Measurements from ENCODE around the gene GLIS1. TPM values are rescaled to one million over a fixed set of nuclear protein-coding genes. Genes with fewer than 3 reads are reported as not detected.

Gene GLIS1
- total and polyA plus RNA-seq, 2 of the 8 experiments (the other 6 are each of a cell fraction or from before 2014, with no cell fraction given), result 0.15 to 0.22 TPM

- Histone ChIP-seq H4K5ac (ENCODE audit: insufficient read length, low read depth, low read length) (no peak overlapping the region), H3K23ac (ENCODE audit: insufficient read length) (no peak overlapping the region), H3K79me2 (ENCODE audit: control insufficient read depth in 1 of 2, insufficient read depth in 2 of 2, low read length in 2 of 2) (no peaks in the 10 kb centered on the region), H3K14ac (ENCODE audit: insufficient read length) (no peak overlapping the region), H2BK15ac (ENCODE audit: low read length) (no peak overlapping the region), H3K23me2 (ENCODE audit: low read depth, low read length) (no peaks in the 10 kb centered on the region), H3K4me3 (ENCODE audit: extremely low read depth in 1 of 4, insufficient read depth in 2 of 4, low read depth in 3 of 4, low read length in 4 of 4) (no peak overlapping the region), H3K56ac (replicated peaks; ENCODE audit: insufficient read length, low read depth, low read length) (no peak overlapping the region), H2BK120ac (replicated peaks; ENCODE audit: low read depth, low read length) (no peak overlapping the region), H2BK5ac (ENCODE audit: low read depth, low read length) (no peak overlapping the region), H4K20me1 (replicated peaks in 1 of 2; ENCODE audit: control insufficient read depth in 1 of 2, insufficient read depth in 2 of 2, low read length in 2 of 2) (no peaks in the 10 kb centered on the region), H3K4me2 (ENCODE audit: insufficient read depth in 1 of 2, low read depth in 2 of 2, low read length in 2 of 2) (no peak overlapping the region), H3K79me1 (ENCODE audit: low read depth, low read length) (no peaks in the 10 kb centered on the region), H2BK20ac (ENCODE audit: low read length) (0 out of 2 replicates have a peak overlapping the region, but pooled peaks have one; percentile 61), H3K27me3 (replicated peaks in 1 of 4; ENCODE audit: control insufficient read depth in 3 of 4, extremely low read depth in 1 of 4, insufficient read depth in 3 of 4, low read length in 3 of 4) (no peaks in the 10 kb centered on the region; a peak in 2 of 7 replicates), H4K8ac (ENCODE audit: extremely low read depth, insufficient read depth, low read length) (no peak overlapping the region), H3K9me3 (ENCODE audit: insufficient read depth in 2 of 2, low read depth in 1 of 2, low read length in 1 of 2) (no peaks in the 10 kb centered on the region), H2BK12ac (ENCODE audit: low read depth, low read length) (peak overlapping the region; percentile 39; the same call in 1 of the 2 replicates), H4K91ac (replicated peaks; ENCODE audit: insufficient read length, low read length) (no peak overlapping the region), H3K4ac (replicated peaks; ENCODE audit: insufficient read length, low read depth, low read length) (no peak overlapping the region), H3K27ac (ENCODE audit: low read depth, low read length) (no peak overlapping the region), H3K9ac (replicated peaks in 1 of 4; ENCODE audit: extremely low read depth in 1 of 4, low read depth in 3 of 4, low read length in 3 of 4) (no peak overlapping the region), H3K18ac (ENCODE audit: extremely low read depth, low read length) (no peak overlapping the region; the same call in 1 of the 2 replicates), H2AK5ac (ENCODE audit: low read depth, low read length) (no peak overlapping the region), H3K36me3 (ENCODE audit: control insufficient read depth in 2 of 4, insufficient read depth in 4 of 4, low read length in 3 of 4) (no peaks in the 10 kb centered on the region), H2AFZ (ENCODE audit: low read length) (no peak overlapping the region), H3K4me1 (replicated peaks in 1 of 4; ENCODE audit: control insufficient read depth in 3 of 4, insufficient read depth in 4 of 4, low read length in 3 of 4) (peaks cover 0 to 20% (median 12%) of the 10 kb centered on the region in 4 experiments; a peak in 6 of 7 replicates)
- DNase-seq (ENCODE audit: low read depth in 1 of 2, low spot score in 2 of 2) (no peak), FAIRE-seq (no peak)
- POLR2A ChIA-PET (ENCODE audit: partially characterized antibody), result no interaction called here
- WGBS, 2 experiments (ENCODE audit: extremely low coverage in 1 of 2, insufficient coverage in 1 of 2, insufficient read length in 1 of 2, insufficient replicate concordance in 2 of 2, low coverage in 1 of 2, low lambda C conversion rate in 2 of 2, missing lambda C conversion rate in 1 of 2), result 89% methylated on average over 19 of the region's 20 CpGs; no CpG with 5 or more reads in 1 of the 2 experiments
- CTCF ChIA-PET (ENCODE audit: partially characterized antibody), result interaction anchor here (0.7 to 4.4 kb wide), 10 partner anchors 8 to 109 kb away, joined by 3 to 40 read pairs (median 4); no protein-coding TSS in a partner anchor
- TF ChIP-seq HDAC6 (IDR thresholded peaks at IDR 0.05; ENCODE audit: low read depth, low read length) (no peak), KDM4A (IDR thresholded peaks at IDR 0.05; ENCODE audit: low read depth, low read length, severe bottlenecking) (no peak), EP300 (IDR thresholded peaks at IDR 0.05; ENCODE audit: borderline replicate concordance in 1 of 2, low read depth in 2 of 2, low read length in 2 of 2) (no peak), SRF (IDR thresholded peaks at IDR 0.05; ENCODE audit: low read depth, low read length) (no peak), MAX (IDR thresholded peaks at IDR 0.05) (no peak), JUN (IDR thresholded peaks at IDR 0.05; ENCODE audit: low read depth, low read length) (no peak), SIX5 (IDR thresholded peaks at IDR 0.05; ENCODE audit: low read depth, low read length) (no peak), KDM1A (IDR thresholded peaks at IDR 0.05; ENCODE audit: borderline replicate concordance, low read length) (no peak), RXRA (IDR thresholded peaks at IDR 0.05; ENCODE audit: insufficient read depth, low read depth, low read length) (no peak), GTF2F1 (IDR thresholded peaks at IDR 0.05; ENCODE audit: borderline replicate concordance, low read depth, low read length) (no peak)
Observed at GRCh38 chr1:53499257-53500203, 239.4 kb downstream of the GLIS1 start.

Data from H1 (cell line).